Duodenal mucosa (tissue), 2 donors: Measurements from ENCODE around the gene FOXO1.

Source experiments
- H3K27ac ChIP-seq: one replicate; pipeline ENCODE4 v1.7.0; 2013; ENCODE audit warnings: low read depth, low read length
- H3K27me3 ChIP-seq, 2 donors: one replicate each; pipeline ENCODE4 v1.7.0; 2013; ENCODE audit warnings: low read length in 2 of 2, control low read depth in 1 of 2; ENCODE audit not compliant: insufficient read depth in 2 of 2, control insufficient read depth in 1 of 2
- H3K36me3 ChIP-seq, 2 donors: one replicate each; pipeline ENCODE4 v1.7.0; 2013; ENCODE audit warnings: low read length in 2 of 2, control low read depth in 1 of 2; ENCODE audit not compliant: insufficient read depth in 2 of 2, control insufficient read depth in 1 of 2
- H3K4me1 ChIP-seq, 2 donors: one replicate each; pipeline ENCODE4 v1.7.0; 2013; ENCODE audit warnings: low read length in 2 of 2, control low read depth in 1 of 2; ENCODE audit not compliant: insufficient read depth in 2 of 2, control insufficient read depth in 1 of 2
- H3K4me3 ChIP-seq, 2 donors: one replicate each; pipeline ENCODE4 v1.7.0; 2013; ENCODE audit warnings: low read length in 2 of 2, low read depth in 1 of 2
- H3K9ac ChIP-seq, 2 donors: one replicate each; pipeline ENCODE4 v1.7.0; 2013; ENCODE audit warnings: low read length in 2 of 2, low read depth in 1 of 2
- H3K9me3 ChIP-seq, 2 donors: one replicate each; pipeline ENCODE4 v1.7.0; 2013; ENCODE audit warnings: low read length in 2 of 2, control low read depth in 1 of 2; ENCODE audit not compliant: control insufficient read depth in 1 of 2

Gene FOXO1

DNA sequence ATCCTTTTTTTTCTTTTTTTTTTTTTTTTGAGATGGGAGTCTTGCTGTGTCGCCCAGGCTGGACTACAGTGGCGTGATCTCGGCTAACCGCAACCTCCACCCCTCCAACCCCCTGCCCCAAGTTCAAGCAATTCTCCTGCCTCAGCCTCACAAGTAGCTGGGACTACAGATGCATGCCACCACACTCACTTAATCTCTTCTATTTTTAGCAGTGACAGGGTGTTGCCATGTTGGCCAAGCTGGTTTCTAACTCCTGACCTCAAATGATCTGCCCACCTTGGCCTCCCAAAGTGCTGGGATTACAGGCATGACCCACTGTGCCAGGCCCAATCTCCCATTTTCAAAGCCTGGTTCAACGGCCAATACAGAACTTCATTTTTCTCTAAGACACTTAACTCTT, 9.1 kb downstream of the FOXO1 start:
- no peak overlapping the region for H3K27ac ChIP-seq
- peaks cover 10 to 16% of the 10 kb centered on the region in 2 donors for H3K4me1 ChIP-seq
- H3K9ac ChIP-seq: no peak overlapping the region
- no peaks in the 10 kb centered on the region for H3K36me3 ChIP-seq
- no peak overlapping the region for H3K4me3 ChIP-seq
- H3K27me3 ChIP-seq: no peaks in the 10 kb centered on the region
- no peaks in the 10 kb centered on the region for H3K9me3 ChIP-seq

GRCh38 chr13:40656358-40656757, 10.1 kb downstream of the FOXO1 start:
- Histone ChIP-seq H3K9ac (no peak overlapping the region), H3K27me3 (no peaks in the 10 kb centered on the region), H3K9me3 (no peaks in the 10 kb centered on the region), H3K4me1 (peaks cover 10 to 14% of the 10 kb centered on the region in 2 donors), H3K36me3 (no peaks in the 10 kb centered on the region), H3K4me3 (no peak overlapping the region), H3K27ac (no peak overlapping the region)

DNA sequence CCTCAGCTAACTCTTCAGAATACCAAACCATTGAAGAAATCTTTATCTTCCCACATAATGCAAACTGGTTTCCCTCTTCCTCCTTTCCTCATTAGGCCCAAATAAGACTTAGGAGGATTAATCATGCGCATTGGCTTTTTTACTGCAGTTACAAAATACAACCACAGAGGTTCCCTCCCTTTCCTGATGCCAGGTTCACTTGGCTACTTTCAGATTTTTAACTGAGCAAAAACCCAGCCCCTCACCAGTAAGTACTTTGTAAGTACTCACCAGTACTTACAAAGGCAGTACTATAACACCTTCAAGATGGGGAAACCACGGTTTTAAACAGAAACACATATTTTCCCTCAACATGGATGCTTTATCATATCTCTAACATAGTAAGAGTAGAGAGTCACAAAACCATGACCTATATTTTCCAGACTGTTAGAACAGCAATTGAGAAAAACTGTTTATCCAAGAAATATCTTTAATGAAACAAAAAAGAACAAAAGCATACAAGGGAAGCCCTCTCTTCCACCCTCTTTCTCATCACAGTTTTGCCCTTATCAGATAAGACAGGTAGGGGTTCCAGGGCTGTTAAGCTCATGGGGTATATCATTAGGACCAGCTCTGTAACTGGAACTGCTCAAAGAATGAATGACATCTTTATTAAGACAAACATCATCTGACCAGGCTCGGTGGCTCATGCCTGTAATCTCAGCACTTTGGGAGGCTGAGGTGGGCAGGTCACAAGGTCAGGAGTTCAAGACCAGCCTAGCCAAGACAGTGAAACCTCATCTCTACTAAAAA, 12.7 kb downstream of the FOXO1 start:
- Histone ChIP-seq H3K36me3 (no peaks in the 10 kb centered on the region), H3K27me3 (no peaks in the 10 kb centered on the region), H3K9ac (no peak overlapping the region), H3K27ac (no peak overlapping the region), H3K4me3 (no peak overlapping the region), H3K4me1 (peaks cover 20 to 22% of the 10 kb centered on the region in 2 donors), H3K9me3 (no peaks in the 10 kb centered on the region)

DNA sequence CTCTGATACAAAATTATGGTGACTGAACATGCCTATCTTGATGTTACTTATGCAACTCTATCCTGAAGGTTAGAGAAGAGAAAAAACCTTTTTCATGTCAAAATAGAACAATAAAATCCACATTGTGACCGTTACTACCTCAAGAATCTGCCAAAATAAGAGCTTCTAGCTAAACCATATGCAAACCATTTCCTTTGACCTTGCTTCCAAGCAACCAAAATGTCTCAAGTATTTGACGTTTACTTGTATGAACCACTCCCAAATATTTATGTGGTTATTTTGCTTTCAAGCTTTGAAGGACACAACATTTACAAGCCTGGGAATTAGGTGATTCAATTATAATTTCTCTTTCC, 13.9 kb downstream of the FOXO1 start:
- Histone ChIP-seq H3K4me1 (peaks cover 25 to 33% of the 10 kb centered on the region in 2 donors), H3K9me3 (no peaks in the 10 kb centered on the region), H3K27ac (no peak overlapping the region), H3K27me3 (no peaks in the 10 kb centered on the region), H3K4me3 (no peak overlapping the region), H3K36me3 (no peaks in the 10 kb centered on the region), H3K9ac (no peak overlapping the region)

DNA sequence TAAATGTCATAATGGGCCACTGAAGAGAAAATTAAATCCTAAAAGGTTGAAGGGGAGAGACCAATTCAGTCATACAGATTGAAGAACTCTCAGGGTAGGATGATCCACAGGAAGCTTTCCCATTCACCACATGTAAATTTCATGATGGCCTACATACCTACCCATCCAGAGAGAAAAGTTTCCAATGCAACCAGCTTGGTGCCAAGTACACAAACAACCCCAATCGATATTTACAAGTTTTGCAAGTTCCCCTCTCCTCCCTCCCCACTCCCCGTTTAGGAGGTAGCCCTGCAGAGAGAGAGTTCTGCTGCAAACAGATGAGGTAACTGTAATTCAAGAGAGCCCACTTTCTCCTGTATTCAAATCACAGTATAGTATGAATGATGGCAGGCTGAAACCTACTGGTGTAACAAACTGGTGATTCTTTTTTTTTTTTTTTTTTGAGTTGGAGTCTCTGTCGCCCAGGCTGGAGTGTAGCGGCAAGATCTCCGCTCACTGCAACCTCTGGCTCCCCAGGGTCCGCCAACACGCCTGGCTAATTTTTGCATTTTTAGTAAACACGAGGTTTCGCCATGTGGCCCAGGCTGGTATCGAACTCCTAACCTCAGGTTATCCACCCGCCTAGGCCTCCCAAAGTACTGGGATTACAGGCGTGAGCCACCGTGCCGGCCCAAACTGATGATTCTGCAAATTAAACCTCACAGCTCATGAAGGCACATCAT, 14.4 kb downstream of the FOXO1 start:
- Histone ChIP-seq H3K27ac (no peak overlapping the region), H3K4me1 (peaks cover 29 to 39% of the 10 kb centered on the region in 2 donors), H3K4me3 (no peak overlapping the region), H3K9ac (no peak overlapping the region), H3K27me3 (no peaks in the 10 kb centered on the region), H3K36me3 (no peaks in the 10 kb centered on the region), H3K9me3 (no peaks in the 10 kb centered on the region)

GRCh38 chr13:40648841-40649240, 17.6 kb downstream of the FOXO1 start:
- Histone ChIP-seq H3K9me3 (no peaks in the 10 kb centered on the region), H3K9ac (no peak overlapping the region), H3K4me1 (peaks cover 49 to 50% of the 10 kb centered on the region in 2 donors), H3K27me3 (no peaks in the 10 kb centered on the region), H3K4me3 (no peak overlapping the region), H3K27ac (no peak overlapping the region), H3K36me3 (no peaks in the 10 kb centered on the region)

GRCh38 chr13:40648040-40648439, 18.4 kb downstream of the FOXO1 start:
- Histone ChIP-seq H3K36me3 (no peaks in the 10 kb centered on the region), H3K9me3 (no peaks in the 10 kb centered on the region), H3K4me3 (no peak overlapping the region), H3K4me1 (peaks cover 42 to 44% of the 10 kb centered on the region in 2 donors), H3K27ac (no peak overlapping the region), H3K9ac (no peak overlapping the region), H3K27me3 (no peaks in the 10 kb centered on the region)

DNA sequence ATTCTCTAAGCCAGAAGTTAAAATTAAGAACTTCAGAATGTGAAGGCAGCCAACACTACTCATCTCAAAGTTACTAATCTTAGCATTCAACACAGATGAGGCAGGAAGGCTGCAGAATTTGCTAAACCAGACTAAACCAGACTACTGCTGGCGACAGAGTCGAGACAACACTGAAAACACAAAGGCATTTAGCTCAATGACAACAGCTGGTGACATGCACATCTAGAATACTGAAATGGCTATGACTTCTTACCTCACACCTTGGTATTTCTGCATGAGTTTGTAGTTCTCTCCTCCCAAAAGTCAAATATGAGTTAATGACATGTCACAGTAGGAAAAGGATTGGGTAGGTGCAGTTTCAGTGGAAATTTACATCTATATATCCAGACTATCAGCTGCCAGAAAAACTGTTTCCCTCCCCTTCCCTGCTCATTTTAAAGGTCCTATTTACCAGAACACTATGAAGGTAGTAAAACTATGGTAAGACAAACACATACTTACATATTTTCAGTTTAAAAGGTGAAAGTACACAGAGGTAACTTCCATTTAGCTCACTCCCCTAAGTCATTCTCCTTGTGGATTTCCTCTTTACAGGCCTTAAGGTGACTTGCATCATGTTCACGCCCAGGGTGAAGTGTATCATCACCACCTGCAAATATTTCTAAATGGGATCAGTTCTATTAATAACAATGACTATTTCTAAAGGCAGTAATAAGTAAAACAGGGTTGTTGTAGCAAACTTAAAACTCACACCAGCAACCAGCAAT, 21.4 kb downstream of the FOXO1 start:
- H3K36me3 ChIP-seq: no peaks in the 10 kb centered on the region
- H3K4me1 ChIP-seq: peaks cover 43 to 46% of the 10 kb centered on the region in 2 donors
- no peak overlapping the region for H3K27ac ChIP-seq
- H3K9ac ChIP-seq: no peak overlapping the region
- no peak overlapping the region for H3K4me3 ChIP-seq
- H3K27me3 ChIP-seq: no peaks in the 10 kb centered on the region
- no peaks in the 10 kb centered on the region for H3K9me3 ChIP-seq

GRCh38 chr13:40640845-40641458, 25.5 kb downstream of the FOXO1 start:
- no peaks in the 10 kb centered on the region for H3K9me3 ChIP-seq
- H3K4me3 ChIP-seq: no peak overlapping the region
- H3K36me3 ChIP-seq: no peaks in the 10 kb centered on the region
- H3K27me3 ChIP-seq: no peaks in the 10 kb centered on the region
- H3K4me1 ChIP-seq: peaks cover 14 to 39% of the 10 kb centered on the region in 2 donors
- H3K9ac ChIP-seq: no peak overlapping the region
- no peak overlapping the region for H3K27ac ChIP-seq
